HEK293 (cell line): ENCODE data around the gene MDH2.

ENCODE experiments used
- CTCF ChIP-seq: fragments of 450-650 bp; formaldehyde crosslinking; IDR thresholded peaks from 2 replicates; pipeline ENCODE4 v1.5.1; 2016; ENCODE audit warnings: missing biosample characterization, missing genetic modification characterization
- GFI1B ChIP-seq: fragments of 450-650 bp; formaldehyde crosslinking; IDR thresholded peaks from 2 replicates; pipeline ENCODE4 v1.5.1; 2016; ENCODE audit warnings: missing biosample characterization, missing genetic modification characterization
- PATZ1 ChIP-seq: fragments of 450-650 bp; formaldehyde crosslinking; IDR thresholded peaks from 2 replicates; pipeline ENCODE4 v1.5.1; 2016; ENCODE audit warnings: missing biosample characterization, missing genetic modification characterization
- REST ChIP-seq: fragments of 450-650 bp; formaldehyde crosslinking; IDR thresholded peaks from 2 replicates; pipeline ENCODE4 v1.5.1; 2016; ENCODE audit warnings: missing biosample characterization, missing genetic modification characterization

GRCh38 chr7:76022026-76022780 is 25.7 kb upstream of the MDH2 start:
- no peak for TF ChIP-seq GFI1B (tag by site-specific recombination)
- no peak for TF ChIP-seq REST
- TF ChIP-seq CTCF (tag by site-specific recombination) = no peak
- no peak for TF ChIP-seq PATZ1 (tag by site-specific recombination)
